GM23338 (cell line): ENCODE data around the gene GLIS2. TPM values are rescaled to one million over a fixed set of nuclear protein-coding genes. Genes with fewer than 3 reads are reported as not detected.

ENCODE experiments used
- ATAC-seq: fragments of 200-7000 bp; cut with Tn5 transposase; 3 replicates; pipeline ENCODE4 v1.9.1; 2020
- DNase-seq: peaks from one replicate; pipeline ENCODE4 v3.0.0-alpha.2; 2015; ENCODE audit warnings: low spot score
- H2AFZ ChIP-seq: fragments of 200-600 bp; sonication (generic); 2 replicates; pipeline ENCODE4 v1.8.0; 2016; ENCODE audit warnings: antibody characterized with exemption, mild to moderate bottlenecking, moderate library complexity
- H3F3A ChIP-seq: fragments of 200-600 bp; sonication (generic); replicated peaks from 2 replicates; pipeline ENCODE4 v1.8.0; 2017; ENCODE audit warnings: antibody characterized with exemption, mixed run types, low read depth
- H3K27ac ChIP-seq: fragments of 200-600 bp; sonication (generic); 2 replicates; pipeline ENCODE4 v1.6.1; 2016; ENCODE audit warnings: low read depth
- H3K27me3 ChIP-seq: fragments of 200-600 bp; sonication (generic); 2 replicates; pipeline ENCODE4 v1.8.0; 2016; ENCODE audit warnings: mild to moderate bottlenecking, mixed run types, moderate library complexity; ENCODE audit not compliant: insufficient read depth
- H3K36me3 ChIP-seq: fragments of 200-600 bp; sonication (generic); 2 replicates; pipeline ENCODE4 v1.8.0; 2016; ENCODE audit warnings: mild to moderate bottlenecking; ENCODE audit not compliant: insufficient read depth
- H3K4me1 ChIP-seq: fragments of 200-600 bp; sonication (generic); 2 replicates; pipeline ENCODE4 v1.8.0; 2016; ENCODE audit warnings: mild to moderate bottlenecking, moderate library complexity; ENCODE audit not compliant: insufficient read depth
- H3K4me2 ChIP-seq: fragments of 200-600 bp; sonication (generic); 2 replicates; pipeline ENCODE4 v1.7.1; 2017; ENCODE audit warnings: mixed run types
- H3K4me3 ChIP-seq: fragments of 200-600 bp; sonication (generic); 2 replicates; pipeline ENCODE4 v1.6.1; 2016; ENCODE audit warnings: mixed run types
- H3K79me2 ChIP-seq: fragments of 200-600 bp; sonication (generic); replicated peaks from 2 replicates; pipeline ENCODE4 v1.8.0; 2017; ENCODE audit warnings: mild to moderate bottlenecking; ENCODE audit not compliant: insufficient read depth
- H3K9me2 ChIP-seq: fragments of 200-600 bp; sonication (generic); 2 replicates; pipeline ENCODE4 v1.8.0; 2017; ENCODE audit not compliant: insufficient read depth
- H4K20me1 ChIP-seq: fragments of 200-600 bp; sonication (generic); replicated peaks from 2 replicates; pipeline ENCODE4 v1.8.0; 2017; ENCODE audit warnings: mild to moderate bottlenecking; ENCODE audit not compliant: insufficient read depth
- H3K27ac Mint-ChIP-seq: 2 replicates; pipeline ENCODE4 v1.8.0; 2020; ENCODE audit warnings: inconsistent platforms, mild to moderate bottlenecking, moderate library complexity, mixed read lengths
- H3K27me3 Mint-ChIP-seq: 3 replicates; pipeline ENCODE4 v1.8.0; 2022; ENCODE audit warnings: low read depth, mild to moderate bottlenecking, moderate library complexity, mixed read lengths, inconsistent platforms; ENCODE audit not compliant: insufficient read depth, poor library complexity
- H3K36me3 Mint-ChIP-seq: 3 replicates; pipeline ENCODE4 v1.8.0; 2021; ENCODE audit warnings: low read depth, mild to moderate bottlenecking, inconsistent platforms, moderate library complexity, mixed read lengths
- H3K4me1 Mint-ChIP-seq: 3 replicates; pipeline ENCODE4 v1.8.0; 2020; ENCODE audit warnings: mild to moderate bottlenecking, inconsistent platforms, mixed read lengths
- H3K4me3 Mint-ChIP-seq: 3 replicates; pipeline ENCODE4 v1.8.0; 2021; ENCODE audit warnings: moderate library complexity, mild to moderate bottlenecking, inconsistent platforms, mixed read lengths
- H3K9me3 Mint-ChIP-seq: 3 replicates; pipeline ENCODE4 v1.8.0; 2020; ENCODE audit warnings: moderate library complexity, mild to moderate bottlenecking, inconsistent platforms, mixed read lengths
- EZH2phosphoT487 ChIP-seq: fragments of 200-600 bp; sonication (generic); IDR thresholded peaks from one replicate; pipeline ENCODE4 v1.8.1; 2018; ENCODE audit warnings: antibody characterized with exemption; ENCODE audit not compliant: unreplicated experiment
- JUNB ChIP-seq: IDR thresholded peaks from one replicate; pipeline ENCODE4 v1.6.1; 2016; ENCODE audit warnings: antibody characterized with exemption; ENCODE audit not compliant: unreplicated experiment
- NANOG ChIP-seq: IDR thresholded peaks from 2 replicates; pipeline ENCODE4 v1.6.1; 2016; ENCODE audit warnings: antibody characterized with exemption, borderline replicate concordance
- POLR2AphosphoS5 ChIP-seq: IDR thresholded peaks from 2 replicates; pipeline ENCODE4 v1.6.1; 2016; ENCODE audit warnings: antibody characterized with exemption, low read depth
- REST ChIP-seq: IDR thresholded peaks from one replicate; pipeline ENCODE4 v1.6.1; 2018; ENCODE audit warnings: antibody characterized with exemption; ENCODE audit not compliant: unreplicated experiment
- STAT1 ChIP-seq: IDR thresholded peaks from one replicate; pipeline ENCODE4 v1.6.1; 2016; ENCODE audit warnings: antibody characterized with exemption; ENCODE audit not compliant: unreplicated experiment
- ZNF114 ChIP-seq: fragments of 250-450 bp; sonication (Bioruptor Pico); IDR thresholded peaks from 2 replicates; pipeline ENCODE4 v1.5.0; 2020; ENCODE audit warnings: mild to moderate bottlenecking, moderate library complexity
- ZNF462 ChIP-seq: fragments of 250-450 bp; sonication (Bioruptor Pico); IDR thresholded peaks from 2 replicates; pipeline ENCODE4 v1.5.0; 2020; ENCODE audit warnings: mild to moderate bottlenecking, moderate library complexity
- polyA plus RNA-seq: library from polyadenylated mRNA; unstranded; fragments of >200 nt; fragmentation: Nextera tagmentation; extraction: Ambion mirVana; gene quantifications from 2 replicates; pipeline ENCODE4 v1.2.1, GENCODE V29; 2016
- total RNA-seq: library from RNA; depleted of rRNA; stranded (reverse); fragments of >200 nt; shearing (Covaris generic); gene quantifications from 2 replicates; pipeline ENCODE4 v1.2.3, GENCODE V29; 2014

Gene GLIS2
- total and polyA plus RNA-seq, 2 experiments from 2014 or later, result 8.2 to 10.2 TPM

- H3K79me2 ChIP-seq, result peaks cover 66% of the 10 kb centered on the region
- TF ChIP-seq ZNF114 (CRISPR knock-in tag) (no peak), REST (no peak), NANOG (no peak), ZNF462 (CRISPR knock-in tag) (no peak), STAT1 (no peak), EZH2phosphoT487 (no peak), JUNB (no peak), POLR2AphosphoS5 (no peak)
- H3K4me1 Mint-ChIP-seq, result peaks cover 23% of the 10 kb centered on the region
- no peaks in the 10 kb centered on the region for H3K9me2 ChIP-seq
- H3K4me2 ChIP-seq, result peak overlapping the region; percentile 96; the same call in 1 of the 2 replicates
- H3K9me3 Mint-ChIP-seq, result no peaks in the 10 kb centered on the region; the same call in 2 of the 3 replicates
- H3K27ac Mint-ChIP-seq, result no peak overlapping the region
- H3F3A ChIP-seq, result peaks cover 3% of the 10 kb centered on the region
- H3K27ac ChIP-seq, result no peak overlapping the region
- peaks cover 3% of the 10 kb centered on the region for H3K27me3 ChIP-seq
- peaks cover 16% of the 10 kb centered on the region; the same call in 1 of the 2 replicates for H4K20me1 ChIP-seq
- no peaks in the 10 kb centered on the region; the same call in 2 of the 3 replicates for H3K36me3 Mint-ChIP-seq
- no peak overlapping the region for H3K4me3 Mint-ChIP-seq
- peaks cover 6% of the 10 kb centered on the region for H3K27me3 Mint-ChIP-seq
- H3K36me3 ChIP-seq, result no peaks in the 10 kb centered on the region
- peaks cover 43% of the 10 kb centered on the region for H3K4me1 ChIP-seq
- ATAC-seq (no peak), DNase-seq (no peak)
- H2AFZ ChIP-seq, result no peak overlapping the region
- H3K4me3 ChIP-seq, result no peak overlapping the region
These were observed 3.9 kb downstream of the GLIS2 start for GRCh38 chr16:4319454-4320421.
